Left ventricle myocardium inferior (tissue), 1 donor: ENCODE measurements around the gene RALGDS. TPM values are rescaled to one million over a fixed set of nuclear protein-coding genes. Genes with fewer than 3 reads are reported as not detected.

Experiments used
- DNase-seq: peaks from one replicate; pipeline ENCODE4 v3.0.0-alpha.2; 2020
- H3K27ac ChIP-seq: fragments of 200-600 bp; replicated peaks from 2 replicates; pipeline ENCODE4 v1.8.0; 2021
- H3K27me3 ChIP-seq: fragments of 200-600 bp; 2 replicates; pipeline ENCODE4 v1.8.0; 2021; ENCODE audit warnings: low read depth
- H3K36me3 ChIP-seq: fragments of 200-600 bp; 2 replicates; pipeline ENCODE4 v1.8.0; 2021
- H3K4me1 ChIP-seq: fragments of 200-600 bp; 2 replicates; pipeline ENCODE4 v1.8.0; 2021
- H3K4me3 ChIP-seq: fragments of 200-600 bp; 2 replicates; pipeline ENCODE4 v1.8.0; 2021; ENCODE audit warnings: mild to moderate bottlenecking, moderate library complexity
- H3K9me3 ChIP-seq: fragments of 200-600 bp; replicated peaks from 2 replicates; pipeline ENCODE4 v1.8.0; 2021
- intact Hi-C: fragments of 100-400 bp; cut with micrococcal nuclease; formaldehyde crosslinking; loops from one replicate; pipeline ENCODE4 v1.11.0; 2022
- total RNA-seq: library from RNA; stranded (reverse); fragmentation: NEBNext Ultra II Directional; extraction: Animal tissue kit (Norgen Biotek cat#: 25700); gene quantifications from one replicate; pipeline ENCODE4 v1.2.1, GENCODE V29; 2021
- TF ChIP-seq, protein P1 (sequence below): fragments of 200-600 bp; IDR thresholded peaks from 2 replicates; pipeline ENCODE4 v1.8.0; 2021; ENCODE audit warnings: antibody characterized with exemption, mild to moderate bottlenecking, borderline replicate concordance
- donor health status: DM: no; HTN: yes; CAD: no; lungs with severe emphysema.

The RALGDS gene
- total RNA-seq, 1 donor from 2014 or later, result 24.6 TPM

- no peak for DNase-seq
- intact Hi-C loops, result no loop called here
- TF ChIP-seq, protein P1, sequence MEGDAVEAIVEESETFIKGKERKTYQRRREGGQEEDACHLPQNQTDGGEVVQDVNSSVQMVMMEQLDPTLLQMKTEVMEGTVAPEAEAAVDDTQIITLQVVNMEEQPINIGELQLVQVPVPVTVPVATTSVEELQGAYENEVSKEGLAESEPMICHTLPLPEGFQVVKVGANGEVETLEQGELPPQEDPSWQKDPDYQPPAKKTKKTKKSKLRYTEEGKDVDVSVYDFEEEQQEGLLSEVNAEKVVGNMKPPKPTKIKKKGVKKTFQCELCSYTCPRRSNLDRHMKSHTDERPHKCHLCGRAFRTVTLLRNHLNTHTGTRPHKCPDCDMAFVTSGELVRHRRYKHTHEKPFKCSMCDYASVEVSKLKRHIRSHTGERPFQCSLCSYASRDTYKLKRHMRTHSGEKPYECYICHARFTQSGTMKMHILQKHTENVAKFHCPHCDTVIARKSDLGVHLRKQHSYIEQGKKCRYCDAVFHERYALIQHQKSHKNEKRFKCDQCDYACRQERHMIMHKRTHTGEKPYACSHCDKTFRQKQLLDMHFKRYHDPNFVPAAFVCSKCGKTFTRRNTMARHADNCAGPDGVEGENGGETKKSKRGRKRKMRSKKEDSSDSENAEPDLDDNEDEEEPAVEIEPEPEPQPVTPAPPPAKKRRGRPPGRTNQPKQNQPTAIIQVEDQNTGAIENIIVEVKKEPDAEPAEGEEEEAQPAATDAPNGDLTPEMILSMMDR, result no peak
- H3K36me3 ChIP-seq, result no peaks in the 10 kb centered on the region
- no peaks in the 10 kb centered on the region for H3K9me3 ChIP-seq
- peak overlapping the region; percentile 95 for H3K27ac ChIP-seq
- no peak overlapping the region for H3K4me3 ChIP-seq
- peaks cover 98% of the 10 kb centered on the region for H3K4me1 ChIP-seq
- H3K27me3 ChIP-seq, result no peaks in the 10 kb centered on the region
These were observed 14.2 kb upstream of the RALGDS start for GRCh38 chr9:133135146-133135745.

DNA sequence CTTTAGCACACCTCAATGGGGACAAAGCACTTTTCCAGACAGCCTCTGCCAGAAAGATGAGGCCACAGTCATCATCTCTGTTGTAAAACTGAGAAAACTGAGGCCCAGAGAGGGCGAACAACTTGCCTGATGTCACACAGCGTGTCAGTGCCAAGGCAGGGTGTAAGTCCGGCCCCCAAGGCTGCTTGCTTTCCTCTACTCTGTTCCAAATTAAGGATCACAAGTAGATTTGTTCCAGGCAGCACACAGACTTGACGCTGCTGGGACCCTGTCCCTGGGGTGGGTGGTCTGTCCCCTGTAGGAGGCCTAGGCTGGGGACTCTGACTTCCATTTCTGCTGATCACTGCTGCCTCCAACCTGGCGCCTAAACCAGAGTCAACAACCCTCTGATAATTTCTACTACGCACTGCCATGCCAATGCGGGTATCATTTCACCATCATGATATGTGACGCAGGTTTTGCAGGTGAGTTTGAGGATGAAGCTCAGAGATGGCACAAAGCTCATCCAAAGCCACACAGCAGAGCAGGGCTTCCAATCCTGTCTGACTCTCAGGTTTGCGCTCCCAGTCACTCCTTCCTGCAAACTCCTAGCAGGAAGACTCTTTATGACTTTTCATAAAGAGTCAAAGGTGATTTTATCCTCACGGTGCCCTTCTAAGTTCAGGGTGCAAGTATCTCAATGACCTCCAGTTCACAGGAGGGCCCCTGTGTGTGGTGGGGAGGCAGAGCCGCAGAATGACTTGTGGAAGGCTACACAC is 13.5 kb upstream of the RALGDS start:
- no peaks in the 10 kb centered on the region for H3K9me3 ChIP-seq
- no peak for DNase-seq
- intact Hi-C loops, result no loop called here

DNA sequence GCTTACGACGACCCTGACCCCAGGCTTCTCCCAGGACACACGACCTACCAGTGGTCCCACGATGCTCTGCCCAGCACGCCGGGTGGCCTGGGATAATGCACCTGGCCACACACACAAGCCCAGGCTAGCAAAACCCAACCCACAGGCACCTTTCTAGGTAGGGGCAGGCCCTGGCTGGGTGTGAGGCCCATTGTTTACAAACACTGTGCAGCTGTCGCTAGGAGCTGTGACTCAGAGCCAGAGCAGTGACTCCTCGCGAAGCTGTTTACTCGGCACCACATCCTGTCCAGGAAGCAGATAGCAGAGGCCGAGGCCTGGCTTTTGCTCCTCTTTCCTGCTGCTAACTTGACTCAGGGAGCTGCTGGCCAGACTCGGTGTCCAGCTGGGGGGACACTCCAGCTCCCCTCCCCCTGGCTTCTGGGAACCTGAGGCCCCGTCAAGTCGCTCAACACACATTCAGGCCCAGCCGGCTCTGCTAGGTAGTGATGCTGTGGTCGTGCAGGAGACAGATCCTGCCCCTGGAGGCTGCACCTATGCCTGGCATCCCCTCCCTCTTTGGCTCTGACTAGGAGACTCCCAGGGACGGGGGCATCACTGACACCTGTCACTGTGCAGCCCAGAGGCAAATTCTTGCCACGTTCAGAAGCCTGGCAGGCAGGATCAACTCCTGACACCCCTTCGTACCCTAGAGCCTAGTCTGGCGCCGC is 12.8 kb upstream of the RALGDS start:
- TF ChIP-seq, protein P1, result peak; percentile 14
- H3K9me3 ChIP-seq, result no peaks in the 10 kb centered on the region
- H3K36me3 ChIP-seq, result no peaks in the 10 kb centered on the region
- intact Hi-C loops, result no loop called here
- peaks cover 95% of the 10 kb centered on the region for H3K4me1 ChIP-seq
- peak overlapping the region; percentile 95 for H3K27ac ChIP-seq
- peak overlapping the region; percentile 13 for H3K4me3 ChIP-seq
- peak; percentile 83 for DNase-seq
- no peaks in the 10 kb centered on the region for H3K27me3 ChIP-seq

More for the DNA sequence above, 13.5 kb upstream of the RALGDS start:
- peaks cover 95% of the 10 kb centered on the region for H3K4me1 ChIP-seq
- peak overlapping the region; percentile 95 for H3K27ac ChIP-seq
- TF ChIP-seq, protein P1, result no peak
- no peaks in the 10 kb centered on the region for H3K27me3 ChIP-seq
- no peaks in the 10 kb centered on the region for H3K36me3 ChIP-seq
- H3K4me3 ChIP-seq, result peak overlapping the region; percentile 13

GRCh38 chr9:133132174-133132573 is 11.1 kb upstream of the RALGDS start:
- H3K9me3 ChIP-seq, result no peaks in the 10 kb centered on the region
- peak overlapping the region; percentile 95 for H3K27ac ChIP-seq
- H3K27me3 ChIP-seq, result no peaks in the 10 kb centered on the region
- H3K36me3 ChIP-seq, result no peaks in the 10 kb centered on the region
- H3K4me1 ChIP-seq, result peaks cover 95% of the 10 kb centered on the region
- TF ChIP-seq, protein P1, result no peak
- H3K4me3 ChIP-seq, result no peak overlapping the region
- DNase-seq, result no peak
- intact Hi-C loops, result no loop called here

GRCh38 chr9:133131506-133131905 is 10.5 kb upstream of the RALGDS start:
- Histone ChIP-seq H3K9me3 (no peaks in the 10 kb centered on the region), H3K27ac (peak overlapping the region; percentile 95), H3K4me3 (no peak overlapping the region), H3K36me3 (no peaks in the 10 kb centered on the region), H3K27me3 (no peaks in the 10 kb centered on the region), H3K4me1 (peaks cover 95% of the 10 kb centered on the region)
- TF ChIP-seq, protein P1, result no peak
- DNase-seq, result no peak
- intact Hi-C loops, result no loop called here
